ENCODE data around the gene CDK5RAP2.
"Not testable (repeated sequence)": the region's sequence is repeated elsewhere in the genome, so short reads cannot be mapped to it uniquely, and the experiment has no call there.

Gene CDK5RAP2

DNA sequence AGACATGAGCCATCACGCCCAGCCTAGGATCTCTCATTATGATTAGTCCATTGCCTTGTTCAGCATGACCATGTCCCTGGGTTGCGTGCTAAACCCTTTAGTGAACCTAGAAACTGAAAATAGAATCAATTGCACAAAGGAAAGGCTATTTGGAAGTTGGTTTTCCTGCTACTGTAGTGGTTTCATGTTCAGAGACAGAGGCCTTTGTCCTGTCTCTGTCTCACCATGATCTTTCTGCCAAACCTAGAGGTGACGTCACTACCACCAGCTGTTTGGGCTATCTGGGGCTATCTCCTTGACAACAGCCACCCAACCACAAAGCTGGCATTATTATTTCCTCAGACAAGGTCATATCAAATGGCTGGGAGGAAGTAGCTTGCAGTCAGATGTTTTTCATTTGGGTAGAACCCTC is 4.0 kb upstream of the CDK5RAP2 start:
- DNase-seq, result peak; percentile 57

GRCh38 chr9:120579139-120580050 is 572 bp downstream of the CDK5RAP2 start:
- DNase-seq, result no peak

GRCh38 chr9:120574473-120574872 is 5.5 kb downstream of the CDK5RAP2 start:
- no peak for DNase-seq

DNA sequence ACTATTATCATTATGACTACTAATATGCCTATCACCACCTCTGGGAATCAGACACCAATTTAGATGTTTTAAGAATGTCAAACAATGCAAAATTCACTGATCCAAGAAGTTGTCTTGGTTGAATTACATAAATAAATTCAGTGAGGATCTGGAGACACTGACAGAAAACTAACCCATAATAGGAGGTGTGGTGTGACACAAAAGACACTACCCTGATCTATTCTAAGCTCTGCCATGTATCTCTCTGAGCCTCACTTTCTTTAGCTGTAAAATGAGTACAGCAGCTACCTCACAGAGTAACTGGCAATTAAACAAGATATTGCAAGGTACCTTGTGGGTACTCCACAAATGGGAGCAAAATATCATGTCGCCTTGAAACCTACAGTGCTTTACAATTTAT is 7.5 kb downstream of the CDK5RAP2 start:
- no peak for DNase-seq

DNA sequence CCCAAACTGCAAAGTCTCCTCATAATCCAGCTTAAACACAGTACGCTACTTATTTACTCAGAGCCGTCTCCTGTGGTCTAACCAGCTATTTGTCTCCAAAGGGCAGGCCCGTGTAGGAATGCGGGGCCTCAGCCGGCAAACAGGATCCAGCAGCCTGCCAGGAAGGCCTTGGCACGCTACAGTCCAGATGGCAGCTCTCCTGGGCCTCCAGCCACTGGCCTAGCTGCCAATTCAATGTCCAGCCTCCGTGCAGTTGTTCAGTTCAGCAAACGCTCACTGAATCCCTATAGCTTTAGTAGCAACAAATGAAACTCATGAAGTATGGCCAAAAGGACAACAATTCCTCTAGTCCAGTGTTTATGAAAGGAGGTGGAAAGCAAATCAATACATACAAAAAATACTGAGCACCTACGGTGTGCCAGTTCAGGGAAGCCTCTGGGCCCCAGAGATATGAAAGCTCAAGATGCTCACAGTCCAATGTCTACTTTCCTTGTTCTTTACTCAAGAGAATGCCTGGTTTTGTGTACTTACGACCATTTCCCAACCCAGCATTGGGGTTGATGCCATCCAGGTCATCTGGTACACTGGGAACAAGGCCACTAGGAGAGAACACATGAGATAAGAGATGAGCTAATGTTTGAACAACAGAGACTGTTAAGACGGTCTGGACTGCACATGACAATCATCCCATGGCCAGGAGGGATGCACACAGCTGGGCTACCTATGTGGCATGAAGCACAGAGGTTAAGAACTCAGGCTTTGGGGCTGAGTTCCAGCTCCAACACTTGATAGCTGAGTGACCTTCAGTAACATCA is 8.3 kb downstream of the CDK5RAP2 start:
- DNase-seq, result no peak

- DNase-seq, result no peak
These were observed 9.7 kb downstream of the CDK5RAP2 start for GRCh38 chr9:120570296-120570695.

DNA sequence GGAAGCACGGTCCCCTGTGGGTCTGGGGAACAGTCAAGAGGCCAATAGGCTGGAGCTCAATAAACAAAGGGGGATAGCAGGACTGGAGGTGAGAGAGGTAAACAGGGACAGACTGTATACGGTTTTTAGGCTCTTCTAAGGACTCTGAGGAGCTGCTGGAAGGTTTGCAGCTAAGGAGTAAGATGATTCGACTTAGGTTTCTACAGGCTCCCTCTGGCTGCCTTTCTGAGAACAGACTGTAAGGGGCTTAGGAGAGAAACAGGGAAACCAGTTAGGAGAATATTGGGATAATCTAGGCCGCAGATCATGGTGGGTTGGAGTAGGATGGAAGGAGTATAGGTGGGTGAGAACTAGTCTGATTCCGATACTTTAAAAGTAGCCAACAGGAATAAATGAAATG is 10.4 kb downstream of the CDK5RAP2 start:
- no peak for DNase-seq

DNA sequence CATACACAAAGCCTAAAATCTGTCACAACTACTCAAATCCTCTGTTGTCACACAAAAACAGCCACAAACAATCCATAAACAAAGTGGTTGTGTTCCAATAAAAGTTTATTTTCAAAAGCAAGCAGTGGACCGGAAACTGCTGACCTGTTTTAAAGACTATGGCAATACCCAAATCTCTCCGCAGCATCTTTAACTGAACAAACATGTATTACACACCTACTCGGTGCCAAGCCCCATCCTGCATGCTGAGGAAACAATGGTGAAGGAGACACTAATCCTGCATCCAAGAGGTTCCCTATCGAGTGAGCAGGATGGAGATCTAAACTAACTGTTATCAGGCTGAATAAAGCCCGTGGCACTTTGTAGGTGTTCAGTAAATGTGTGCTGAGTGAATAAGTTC is 11.2 kb downstream of the CDK5RAP2 start:
- no peak for DNase-seq

GRCh38 chr9:120567874-120568273 is 12.1 kb downstream of the CDK5RAP2 start:
- no peak for DNase-seq

DNA sequence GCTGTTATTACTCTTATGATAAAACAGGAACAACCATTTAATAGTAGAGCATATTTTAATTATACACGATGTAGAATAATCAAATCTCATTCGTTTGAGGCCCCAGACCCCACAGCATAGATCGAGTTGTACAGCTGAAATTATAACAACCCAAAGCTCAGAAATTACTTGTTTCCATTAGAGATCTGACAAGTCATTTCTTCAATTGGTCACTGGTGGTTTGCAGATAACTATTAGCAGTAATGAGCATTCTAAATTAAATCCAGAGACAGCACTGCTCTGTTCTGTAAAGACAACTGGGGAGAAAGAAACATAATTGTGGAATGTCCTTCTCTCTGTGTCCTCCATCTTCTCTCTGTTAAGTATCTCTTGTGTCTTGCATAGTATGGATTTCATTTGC is 12.9 kb downstream of the CDK5RAP2 start:
- DNase-seq, result no peak

- no peak for DNase-seq
These were observed 15.4 kb downstream of the CDK5RAP2 start for GRCh38 chr9:120564589-120564988.

GRCh38 chr9:120562861-120563443 is 17.0 kb downstream of the CDK5RAP2 start:
- DNase-seq, result no peak

DNA sequence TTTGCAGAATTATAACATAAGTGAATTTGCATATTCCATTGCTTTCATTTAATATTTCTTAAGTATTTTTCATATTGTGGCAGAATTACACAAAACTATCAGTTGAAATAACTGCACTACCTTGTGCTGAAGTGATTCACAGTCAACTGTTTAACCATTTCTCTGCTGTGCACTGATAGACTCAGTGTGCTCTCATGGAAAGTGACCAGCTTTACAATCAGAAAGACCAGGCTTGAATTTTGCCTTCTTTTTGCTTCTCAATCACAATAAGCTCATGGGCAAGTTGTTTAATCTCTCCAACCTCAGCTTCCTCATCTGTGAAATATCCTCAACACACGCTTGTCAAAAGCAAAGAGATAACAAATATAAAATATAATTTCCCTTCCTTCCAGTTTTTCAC is 18.3 kb downstream of the CDK5RAP2 start:
- DNase-seq, result no peak

DNA sequence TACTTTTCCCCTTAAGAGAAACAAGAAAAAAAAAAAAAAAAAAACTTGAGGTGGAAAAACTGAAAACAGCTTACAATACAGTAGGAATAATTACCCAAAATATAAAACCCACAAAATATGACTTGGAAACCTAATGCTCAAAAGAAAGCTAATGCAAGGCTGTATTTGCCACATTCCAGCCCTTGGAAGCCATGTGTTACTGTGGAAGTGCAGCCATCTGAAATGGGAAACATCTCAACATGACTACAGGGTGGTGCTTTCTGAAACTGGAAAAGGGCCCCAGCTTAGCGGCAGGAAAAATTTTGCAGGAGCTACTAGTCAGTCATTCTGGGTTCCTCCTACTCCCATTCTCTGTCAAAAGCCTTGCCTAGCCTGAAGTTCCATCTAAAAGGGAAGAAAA is 20.4 kb downstream of the CDK5RAP2 start:
- DNase-seq, result no peak

DNA sequence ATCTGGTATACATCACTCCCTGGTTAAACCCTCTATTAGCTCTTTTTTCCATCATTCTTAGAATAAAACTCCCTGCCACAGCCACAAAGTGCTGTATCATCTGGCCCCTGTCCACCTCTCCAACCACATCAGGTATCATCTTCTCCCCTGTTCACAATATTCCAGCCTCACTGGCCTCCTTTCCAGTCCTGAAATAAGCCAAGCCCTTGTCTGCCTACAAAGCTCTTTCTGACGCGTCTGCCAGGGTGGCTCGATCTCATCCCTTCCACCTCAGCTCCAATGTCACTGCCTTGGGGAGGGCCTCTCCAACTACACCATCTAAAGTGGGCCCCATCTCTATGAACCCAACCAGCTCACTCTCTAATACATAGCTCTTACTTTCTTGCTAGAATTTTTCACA is 21.5 kb downstream of the CDK5RAP2 start:
- DNase-seq, result no peak

- DNase-seq, result no peak
These were observed 22.8 kb downstream of the CDK5RAP2 start for GRCh38 chr9:120557205-120557604.

GRCh38 chr9:120556775-120557174 is 23.2 kb downstream of the CDK5RAP2 start:
- DNase-seq, result no peak

DNA sequence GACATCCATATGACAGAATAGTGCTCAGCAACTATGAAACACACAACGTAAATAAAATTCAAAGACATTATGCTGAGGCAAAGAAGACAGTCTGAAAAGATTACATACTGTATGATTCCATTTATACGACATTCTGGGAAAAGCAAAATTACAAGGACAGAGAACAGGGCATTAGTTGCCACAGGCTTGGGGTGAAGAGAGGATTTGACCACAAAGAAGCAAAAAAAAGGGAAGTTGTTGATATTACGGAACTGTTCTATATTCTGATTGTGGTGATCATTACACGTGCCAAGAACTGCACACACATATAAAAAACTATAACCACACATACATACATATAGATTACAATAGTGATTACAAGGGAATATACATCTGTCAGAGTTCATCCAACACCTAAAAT is 24.1 kb downstream of the CDK5RAP2 start:
- DNase-seq, result no peak

DNA sequence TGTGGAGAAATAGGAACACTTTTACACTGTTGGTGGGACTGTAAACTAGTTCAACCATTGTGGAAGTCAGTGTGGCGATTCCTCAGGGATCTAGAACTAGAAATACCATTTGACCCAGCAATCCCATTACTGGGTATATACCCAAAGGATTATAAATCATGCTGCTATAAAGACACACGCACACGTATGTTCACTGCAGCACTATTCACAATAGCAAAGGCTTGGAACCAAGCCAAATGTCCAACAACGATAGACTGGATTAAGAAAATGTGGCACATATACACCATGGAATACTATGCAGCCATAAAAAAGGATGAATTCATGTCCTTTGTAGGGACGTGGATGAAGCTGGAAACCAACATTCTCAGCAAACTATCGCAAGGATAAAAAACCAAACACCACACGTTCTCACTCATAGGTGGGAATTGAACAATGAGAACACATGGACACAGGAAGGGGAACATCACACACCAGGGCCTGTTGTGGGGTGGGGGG is 27.7 kb downstream of the CDK5RAP2 start:
- not testable (repeated sequence) for DNase-seq

DNA sequence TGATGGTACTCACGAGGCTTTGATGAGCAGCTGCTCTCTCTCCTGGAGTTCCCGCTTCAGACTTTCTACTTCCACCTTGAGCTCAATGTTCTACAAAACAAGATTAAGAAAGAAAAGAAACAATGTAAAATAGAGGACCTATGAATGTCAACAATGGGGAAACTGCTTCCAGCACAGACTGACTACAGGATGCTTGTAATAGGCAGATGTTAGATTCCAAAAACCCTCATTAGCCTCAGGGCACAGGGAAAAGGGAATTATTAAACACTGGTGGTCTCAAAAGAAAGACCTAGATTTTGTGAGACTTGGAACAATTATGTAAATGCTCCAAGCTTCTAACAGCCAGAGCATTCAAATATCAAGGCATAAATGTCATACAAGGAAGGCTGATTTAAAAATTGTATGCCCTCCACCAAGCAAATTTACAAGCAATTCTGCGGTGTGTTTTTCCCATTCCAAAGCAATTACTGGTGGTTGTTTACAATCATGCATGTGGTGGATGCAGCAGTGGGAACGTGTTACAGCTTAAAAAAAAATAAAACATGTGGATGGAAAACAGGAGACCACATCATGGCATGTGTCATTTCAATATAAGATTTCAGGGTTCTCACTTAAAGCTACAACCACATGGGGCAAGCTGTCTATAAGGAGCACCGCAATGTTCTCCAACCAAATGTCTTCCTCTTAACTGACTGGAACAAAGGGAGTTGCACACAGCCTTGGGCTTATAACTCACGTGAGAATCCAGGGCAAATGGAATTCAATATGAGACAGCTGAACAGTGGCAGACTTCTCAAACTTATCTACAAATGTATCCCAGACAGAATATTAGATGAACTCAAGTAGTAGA is 34.0 kb downstream of the CDK5RAP2 start:
- DNase-seq, result no peak

GRCh38 chr9:120544441-120544840 is 35.5 kb downstream of the CDK5RAP2 start:
- no peak for DNase-seq

- no peak for DNase-seq
These were observed 37.1 kb downstream of the CDK5RAP2 start for GRCh38 chr9:120542701-120543490.
